Calu3 (cell line): ENCODE results near the gene SMOC2. TPM values are rescaled to one million over a fixed set of nuclear protein-coding genes. Genes with fewer than 3 reads are reported as not detected.

Experiments used
- BruUV-seq: library from RNA; stranded (reverse); fragments of 400-500 nt; replicated peaks from 2 replicates; lab custom pipeline; 2021; lab: Mats Ljungman, UMichigan
- CTCF ChIA-PET: fragments of 300-600 bp; sonication (Branson Sonifier 250); formaldehyde crosslinking; loops from one replicate; lab custom pipeline; 2022; ENCODE audit warnings: antibody characterized with exemption; lab: Charles Lee
- DNase-seq: peaks from one replicate; pipeline ENCODE4 v3.0.0; 2022
- H3K27ac Mint-ChIP-seq: one replicate; pipeline ENCODE4 v1.8.0; 2022; ENCODE audit warnings: mixed read lengths; ENCODE audit not compliant: unreplicated experiment
- H3K27me3 Mint-ChIP-seq: one replicate; pipeline ENCODE4 v1.8.0; 2022; ENCODE audit warnings: mixed read lengths; ENCODE audit not compliant: unreplicated experiment
- H3K36me3 Mint-ChIP-seq: one replicate; pipeline ENCODE4 v1.8.0; 2022; ENCODE audit warnings: mild to moderate bottlenecking, moderate library complexity, mixed read lengths; ENCODE audit not compliant: insufficient read depth, unreplicated experiment
- H3K4me1 Mint-ChIP-seq: one replicate; pipeline ENCODE4 v1.8.0; 2022; ENCODE audit warnings: mild to moderate bottlenecking, low read depth, mixed read lengths; ENCODE audit not compliant: unreplicated experiment
- H3K4me3 Mint-ChIP-seq: one replicate; pipeline ENCODE4 v1.8.0; 2022; ENCODE audit warnings: mild to moderate bottlenecking, low read depth, moderate library complexity, mixed read lengths; ENCODE audit not compliant: unreplicated experiment
- H3K9me3 Mint-ChIP-seq: one replicate; pipeline ENCODE4 v1.8.0; 2022; ENCODE audit warnings: low read depth, mixed read lengths; ENCODE audit not compliant: unreplicated experiment
- CTCF ChIP-seq: fragments of 200-600 bp; IDR thresholded peaks from one replicate; pipeline ENCODE4 v1.8.0; 2022; ENCODE audit warnings: antibody characterized with exemption; ENCODE audit not compliant: unreplicated experiment
- intact Hi-C: fragments of 100-400 bp; cut with micrococcal nuclease; formaldehyde crosslinking; loops from one replicate; pipeline ENCODE4 v1.10.0; 2022; ENCODE audit not compliant: unreplicated experiment
- total RNA-seq: library from RNA; stranded (reverse); gene quantifications from 2 replicates; pipeline ENCODE4 v1.2.3, GENCODE V29; 2022

Gene SMOC2
- total RNA-seq, 1 experiment from 2014 or later = 1.1 TPM

- CTCF ChIA-PET = no interaction called here
- Mint-ChIP-seq H3K4me3 (no peak overlapping the region), H3K27ac (no peak overlapping the region), H3K4me1 (no peaks in the 10 kb centered on the region), H3K9me3 (no peaks in the 10 kb centered on the region), H3K27me3 (no peaks in the 10 kb centered on the region), H3K36me3 (no peaks in the 10 kb centered on the region)
- BruUV-seq = no TSS peak
- TF ChIP-seq CTCF = no peak
- intact Hi-C loops = no loop called here
- no peak for DNase-seq
Measured at GRCh38 chr6:168528474-168529095, 87.6 kb downstream of the SMOC2 start.

DNA sequence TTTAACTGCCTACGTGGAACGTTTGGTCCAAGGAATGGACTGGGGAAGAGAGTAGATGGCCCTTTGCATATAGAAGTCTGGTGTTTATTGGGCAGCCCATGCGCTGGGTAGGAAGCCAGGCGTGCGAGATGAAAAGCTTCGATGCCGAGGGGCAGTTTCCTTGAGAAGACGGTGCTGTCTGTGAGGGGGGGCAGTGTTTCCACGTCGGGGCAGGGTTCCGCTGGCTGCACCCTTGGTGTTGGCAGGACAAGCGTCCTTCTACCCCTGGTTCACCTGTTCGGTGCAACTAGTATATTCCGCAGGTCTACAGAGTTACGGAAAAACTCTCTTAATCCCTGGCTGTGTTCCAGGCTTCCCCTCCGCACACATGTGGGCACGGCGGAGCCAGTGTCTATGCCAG, 88.2 kb downstream of the SMOC2 start:
- intact Hi-C loops = no loop called here
- Mint-ChIP-seq H3K27ac (no peak overlapping the region), H3K27me3 (no peaks in the 10 kb centered on the region), H3K9me3 (no peaks in the 10 kb centered on the region), H3K4me1 (no peaks in the 10 kb centered on the region), H3K36me3 (no peaks in the 10 kb centered on the region), H3K4me3 (no peak overlapping the region)
- no peak for DNase-seq
- BruUV-seq = no TSS peak
- no peak for TF ChIP-seq CTCF
- CTCF ChIA-PET = no interaction called here

DNA sequence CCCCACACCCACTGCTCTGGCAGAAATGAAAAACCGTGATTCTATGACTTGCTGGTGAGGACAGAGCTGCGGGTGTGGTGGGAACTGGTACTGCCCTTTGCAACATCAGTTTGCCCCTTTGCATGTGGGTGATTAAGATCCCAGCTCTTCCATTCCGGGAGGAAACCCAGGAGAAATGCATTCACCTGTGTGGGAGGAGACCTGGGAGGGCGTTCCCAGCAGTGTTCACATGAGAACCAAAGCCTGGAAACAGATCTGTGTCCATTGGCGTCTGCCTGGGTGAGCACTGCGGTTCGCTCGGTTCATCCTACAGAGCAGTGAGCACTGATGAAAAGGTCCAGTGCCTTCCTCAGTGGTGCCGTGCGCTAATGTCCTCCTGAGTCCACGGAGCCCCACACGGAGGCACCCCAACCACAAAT, 89.7 kb downstream of the SMOC2 start:
- Mint-ChIP-seq H3K27me3 (no peaks in the 10 kb centered on the region), H3K4me3 (no peak overlapping the region), H3K4me1 (no peaks in the 10 kb centered on the region), H3K9me3 (no peaks in the 10 kb centered on the region), H3K36me3 (no peaks in the 10 kb centered on the region), H3K27ac (no peak overlapping the region)
- no peak for TF ChIP-seq CTCF
- no TSS peak for BruUV-seq
- CTCF ChIA-PET = no interaction called here
- no peak for DNase-seq
- intact Hi-C loops = no loop called here

DNA sequence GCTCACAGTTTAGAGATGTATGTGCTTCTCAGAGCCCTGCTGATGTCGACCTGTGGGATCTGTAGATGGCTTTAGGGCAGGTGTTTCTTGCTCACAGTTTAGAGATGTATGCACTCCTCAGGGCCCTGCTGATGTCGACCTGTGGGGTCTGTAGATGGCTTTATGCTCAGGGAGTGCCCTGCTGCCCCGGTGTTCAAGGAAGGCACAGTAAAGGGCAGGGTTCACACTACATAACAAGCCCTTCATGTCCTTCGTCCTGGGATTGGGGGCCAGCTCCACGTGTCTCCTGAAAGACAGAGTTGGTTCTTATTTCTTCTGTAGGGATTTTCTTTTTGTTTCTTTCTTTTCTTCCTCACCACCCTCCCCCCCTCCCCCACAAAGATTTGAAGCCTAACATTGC, 91.1 kb downstream of the SMOC2 start:
- CTCF ChIA-PET = interaction anchor here (0.7 kb wide), 1 partner anchor 919 kb away, joined by 4 read pairs; no protein-coding TSS in a partner anchor
- Mint-ChIP-seq H3K36me3 (no peaks in the 10 kb centered on the region), H3K27ac (no peak overlapping the region), H3K9me3 (no peaks in the 10 kb centered on the region), H3K27me3 (no peaks in the 10 kb centered on the region), H3K4me3 (no peak overlapping the region), H3K4me1 (no peaks in the 10 kb centered on the region)
- no TSS peak for BruUV-seq
- intact Hi-C loops = no loop called here
- DNase-seq = no peak
- no peak for TF ChIP-seq CTCF
